ENCODE data around the gene ERBB2. TPM values are rescaled to one million over a fixed set of nuclear protein-coding genes. Genes with fewer than 3 reads are reported as not detected.

Gene ERBB2
- total and polyA plus RNA-seq, 2 of the 8 experiments (the other 6 are each of a cell fraction or from before 2014, with no cell fraction given), result 183 to 394 TPM

DNA sequence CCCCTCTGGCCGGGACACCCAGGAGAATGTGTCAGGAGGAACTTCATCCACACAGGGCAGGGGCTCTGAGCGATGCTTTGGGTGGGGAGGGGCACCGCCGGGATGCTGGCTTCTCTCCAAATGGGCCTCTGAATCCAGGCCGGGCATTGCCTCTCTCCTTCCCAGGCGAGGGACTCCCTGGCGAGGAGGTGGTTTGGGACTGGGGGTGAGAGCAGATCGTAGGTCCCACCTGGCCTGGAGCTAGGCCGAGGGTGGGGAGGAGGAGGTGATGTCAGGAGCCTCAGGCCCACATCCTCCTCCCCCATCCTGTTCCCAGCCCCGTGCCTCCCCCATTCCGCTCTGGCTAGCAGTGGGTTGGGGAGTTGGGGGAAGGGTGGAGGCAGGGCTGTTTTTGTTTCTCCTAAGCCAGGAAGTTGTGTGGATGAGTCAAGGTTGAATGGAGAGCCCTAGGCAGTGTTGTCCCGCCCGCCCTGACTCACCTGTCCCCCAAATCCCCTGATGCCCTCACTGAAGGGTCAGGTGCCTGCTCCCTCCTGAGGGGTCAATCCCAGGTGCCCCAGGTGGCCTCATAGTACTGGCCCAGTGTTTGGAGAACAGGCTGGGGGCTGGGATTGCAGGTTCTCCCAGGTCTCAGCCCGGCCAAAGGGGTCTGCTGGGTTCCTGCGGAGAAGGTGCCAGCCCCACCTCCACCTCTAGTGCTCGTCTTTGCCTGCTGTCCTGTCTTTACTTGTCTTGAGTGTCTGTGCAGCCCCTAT lies 40.7 kb downstream of the ERBB2 start (continued):
- TF ChIP-seq, protein P1, sequence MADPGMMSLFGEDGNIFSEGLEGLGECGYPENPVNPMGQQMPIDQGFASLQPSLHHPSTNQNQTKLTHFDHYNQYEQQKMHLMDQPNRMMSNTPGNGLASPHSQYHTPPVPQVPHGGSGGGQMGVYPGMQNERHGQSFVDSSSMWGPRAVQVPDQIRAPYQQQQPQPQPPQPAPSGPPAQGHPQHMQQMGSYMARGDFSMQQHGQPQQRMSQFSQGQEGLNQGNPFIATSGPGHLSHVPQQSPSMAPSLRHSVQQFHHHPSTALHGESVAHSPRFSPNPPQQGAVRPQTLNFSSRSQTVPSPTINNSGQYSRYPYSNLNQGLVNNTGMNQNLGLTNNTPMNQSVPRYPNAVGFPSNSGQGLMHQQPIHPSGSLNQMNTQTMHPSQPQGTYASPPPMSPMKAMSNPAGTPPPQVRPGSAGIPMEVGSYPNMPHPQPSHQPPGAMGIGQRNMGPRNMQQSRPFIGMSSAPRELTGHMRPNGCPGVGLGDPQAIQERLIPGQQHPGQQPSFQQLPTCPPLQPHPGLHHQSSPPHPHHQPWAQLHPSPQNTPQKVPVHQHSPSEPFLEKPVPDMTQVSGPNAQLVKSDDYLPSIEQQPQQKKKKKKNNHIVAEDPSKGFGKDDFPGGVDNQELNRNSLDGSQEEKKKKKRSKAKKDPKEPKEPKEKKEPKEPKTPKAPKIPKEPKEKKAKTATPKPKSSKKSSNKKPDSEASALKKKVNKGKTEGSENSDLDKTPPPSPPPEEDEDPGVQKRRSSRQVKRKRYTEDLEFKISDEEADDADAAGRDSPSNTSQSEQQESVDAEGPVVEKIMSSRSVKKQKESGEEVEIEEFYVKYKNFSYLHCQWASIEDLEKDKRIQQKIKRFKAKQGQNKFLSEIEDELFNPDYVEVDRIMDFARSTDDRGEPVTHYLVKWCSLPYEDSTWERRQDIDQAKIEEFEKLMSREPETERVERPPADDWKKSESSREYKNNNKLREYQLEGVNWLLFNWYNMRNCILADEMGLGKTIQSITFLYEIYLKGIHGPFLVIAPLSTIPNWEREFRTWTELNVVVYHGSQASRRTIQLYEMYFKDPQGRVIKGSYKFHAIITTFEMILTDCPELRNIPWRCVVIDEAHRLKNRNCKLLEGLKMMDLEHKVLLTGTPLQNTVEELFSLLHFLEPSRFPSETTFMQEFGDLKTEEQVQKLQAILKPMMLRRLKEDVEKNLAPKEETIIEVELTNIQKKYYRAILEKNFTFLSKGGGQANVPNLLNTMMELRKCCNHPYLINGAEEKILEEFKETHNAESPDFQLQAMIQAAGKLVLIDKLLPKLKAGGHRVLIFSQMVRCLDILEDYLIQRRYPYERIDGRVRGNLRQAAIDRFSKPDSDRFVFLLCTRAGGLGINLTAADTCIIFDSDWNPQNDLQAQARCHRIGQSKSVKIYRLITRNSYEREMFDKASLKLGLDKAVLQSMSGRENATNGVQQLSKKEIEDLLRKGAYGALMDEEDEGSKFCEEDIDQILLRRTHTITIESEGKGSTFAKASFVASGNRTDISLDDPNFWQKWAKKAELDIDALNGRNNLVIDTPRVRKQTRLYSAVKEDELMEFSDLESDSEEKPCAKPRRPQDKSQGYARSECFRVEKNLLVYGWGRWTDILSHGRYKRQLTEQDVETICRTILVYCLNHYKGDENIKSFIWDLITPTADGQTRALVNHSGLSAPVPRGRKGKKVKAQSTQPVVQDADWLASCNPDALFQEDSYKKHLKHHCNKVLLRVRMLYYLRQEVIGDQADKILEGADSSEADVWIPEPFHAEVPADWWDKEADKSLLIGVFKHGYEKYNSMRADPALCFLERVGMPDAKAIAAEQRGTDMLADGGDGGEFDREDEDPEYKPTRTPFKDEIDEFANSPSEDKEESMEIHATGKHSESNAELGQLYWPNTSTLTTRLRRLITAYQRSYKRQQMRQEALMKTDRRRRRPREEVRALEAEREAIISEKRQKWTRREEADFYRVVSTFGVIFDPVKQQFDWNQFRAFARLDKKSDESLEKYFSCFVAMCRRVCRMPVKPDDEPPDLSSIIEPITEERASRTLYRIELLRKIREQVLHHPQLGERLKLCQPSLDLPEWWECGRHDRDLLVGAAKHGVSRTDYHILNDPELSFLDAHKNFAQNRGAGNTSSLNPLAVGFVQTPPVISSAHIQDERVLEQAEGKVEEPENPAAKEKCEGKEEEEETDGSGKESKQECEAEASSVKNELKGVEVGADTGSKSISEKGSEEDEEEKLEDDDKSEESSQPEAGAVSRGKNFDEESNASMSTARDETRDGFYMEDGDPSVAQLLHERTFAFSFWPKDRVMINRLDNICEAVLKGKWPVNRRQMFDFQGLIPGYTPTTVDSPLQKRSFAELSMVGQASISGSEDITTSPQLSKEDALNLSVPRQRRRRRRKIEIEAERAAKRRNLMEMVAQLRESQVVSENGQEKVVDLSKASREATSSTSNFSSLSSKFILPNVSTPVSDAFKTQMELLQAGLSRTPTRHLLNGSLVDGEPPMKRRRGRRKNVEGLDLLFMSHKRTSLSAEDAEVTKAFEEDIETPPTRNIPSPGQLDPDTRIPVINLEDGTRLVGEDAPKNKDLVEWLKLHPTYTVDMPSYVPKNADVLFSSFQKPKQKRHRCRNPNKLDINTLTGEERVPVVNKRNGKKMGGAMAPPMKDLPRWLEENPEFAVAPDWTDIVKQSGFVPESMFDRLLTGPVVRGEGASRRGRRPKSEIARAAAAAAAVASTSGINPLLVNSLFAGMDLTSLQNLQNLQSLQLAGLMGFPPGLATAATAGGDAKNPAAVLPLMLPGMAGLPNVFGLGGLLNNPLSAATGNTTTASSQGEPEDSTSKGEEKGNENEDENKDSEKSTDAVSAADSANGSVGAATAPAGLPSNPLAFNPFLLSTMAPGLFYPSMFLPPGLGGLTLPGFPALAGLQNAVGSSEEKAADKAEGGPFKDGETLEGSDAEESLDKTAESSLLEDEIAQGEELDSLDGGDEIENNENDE (IDR thresholded peaks at IDR 0.05; ENCODE audit: insufficient replicate concordance, low read length), result no peak
- TF ChIP-seq MAFK (IDR thresholded peaks at IDR 0.05; ENCODE audit: low read depth, low read length), result no peak
- TF ChIP-seq TAF1 (IDR thresholded peaks at IDR 0.05; ENCODE audit: low read depth, low read length), result peak; percentile 61; the same call in 1 of the 2 replicates
- peak; percentile 56; the same call in 1 of the 2 replicates for TF ChIP-seq TBP (IDR thresholded peaks at IDR 0.05; ENCODE audit: low read depth, low read length)
- TF ChIP-seq EZH2 (IDR thresholded peaks at IDR 0.05; ENCODE audit: low read depth, low read length, severe bottlenecking), result no peak
- 0 out of 2 replicates have a peak, but pooled peaks have one; percentile 2 for TF ChIP-seq SRF (IDR thresholded peaks at IDR 0.05; ENCODE audit: low read depth, low read length)
- no peak for TF ChIP-seq CTBP2 (IDR thresholded peaks at IDR 0.05; ENCODE audit: borderline replicate concordance, insufficient read depth, insufficient read length, low read length)
- TF ChIP-seq EP300 (IDR thresholded peaks at IDR 0.05; ENCODE audit: borderline replicate concordance in 1 of 2, low read depth in 2 of 2, low read length in 2 of 2), result peak in 1 of 2 experiments; percentile 72; a peak in 1 of 3 replicates
- TF ChIP-seq NRF1 (IDR thresholded peaks at IDR 0.05; ENCODE audit: low read depth, low read length), result no peak
- peak in 1 of 2 experiments; percentile 69; a peak in 1 of 3 replicates for TF ChIP-seq POLR2A (IDR thresholded peaks at IDR 0.05; ENCODE audit: control extremely low read depth in 1 of 2, low read depth in 2 of 2, low read length in 2 of 2)
